OCI-M2 (cell line): ENCODE measurements around the gene YIPF7.

Experiments used
- DNase-seq: peaks from one replicate; lab custom pipeline; 2025; ENCODE audit not compliant: unreplicated experiment; lab: John Stamatoyannopoulos, UW

Gene YIPF7

DNA sequence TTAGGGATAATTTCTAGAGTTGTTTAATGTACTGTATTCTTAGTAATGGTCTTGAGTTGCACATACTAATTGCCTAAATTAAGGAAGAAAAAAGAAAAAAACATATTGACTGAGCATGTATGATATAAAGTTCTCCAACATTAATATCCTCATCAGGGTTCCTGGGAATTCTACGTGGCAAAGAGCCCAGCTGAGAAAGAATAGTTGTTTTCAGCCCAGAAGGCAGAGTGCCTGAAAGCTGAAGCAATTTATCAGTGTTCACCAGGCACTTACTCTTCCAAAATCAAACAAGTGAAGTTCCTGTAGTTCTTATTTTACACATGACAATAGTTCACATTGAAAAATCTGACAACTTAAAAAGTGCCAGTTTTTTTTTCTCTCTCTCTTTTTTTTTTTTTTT lies 27.7 kb downstream of the YIPF7 start:
- no peak for DNase-seq

DNA sequence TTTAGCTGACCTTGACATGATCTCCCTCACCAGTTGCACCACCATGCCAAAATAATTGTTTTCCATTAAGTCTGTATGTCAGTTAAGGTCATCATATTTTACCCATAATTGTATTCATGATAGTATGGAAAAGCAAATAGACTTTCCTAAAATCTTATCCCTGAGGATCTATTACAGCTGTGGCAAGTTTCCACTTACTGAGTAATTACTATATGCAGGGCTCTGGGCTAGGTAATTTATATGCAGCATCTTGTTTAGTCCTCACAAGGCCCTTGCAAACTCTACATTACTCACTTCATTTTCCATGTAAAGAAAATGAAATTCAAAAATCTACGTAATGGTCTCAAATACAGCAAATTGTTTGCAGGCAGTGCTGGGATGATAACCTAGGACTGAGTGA lies 34.8 kb downstream of the YIPF7 start:
- no peak for DNase-seq

DNA sequence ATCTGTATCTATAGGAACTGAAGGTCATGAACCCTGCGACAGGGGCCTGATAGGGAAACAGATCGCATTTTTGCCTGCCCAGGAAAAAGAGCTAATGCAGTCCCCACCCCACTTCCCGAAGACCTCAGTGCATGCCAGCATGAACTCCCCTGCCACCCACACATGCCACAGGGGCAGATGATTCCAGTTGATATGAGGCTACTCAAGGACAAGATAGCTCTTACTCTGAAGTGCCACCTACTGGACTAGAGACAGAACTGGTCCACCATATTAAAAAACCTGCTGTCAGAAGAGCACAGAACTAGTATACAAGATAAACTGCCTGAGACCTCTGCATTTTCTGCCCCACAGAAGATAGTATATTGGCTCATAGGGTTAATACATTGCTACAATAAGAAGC lies 68.0 kb downstream of the YIPF7 start:
- no peak for DNase-seq

DNA sequence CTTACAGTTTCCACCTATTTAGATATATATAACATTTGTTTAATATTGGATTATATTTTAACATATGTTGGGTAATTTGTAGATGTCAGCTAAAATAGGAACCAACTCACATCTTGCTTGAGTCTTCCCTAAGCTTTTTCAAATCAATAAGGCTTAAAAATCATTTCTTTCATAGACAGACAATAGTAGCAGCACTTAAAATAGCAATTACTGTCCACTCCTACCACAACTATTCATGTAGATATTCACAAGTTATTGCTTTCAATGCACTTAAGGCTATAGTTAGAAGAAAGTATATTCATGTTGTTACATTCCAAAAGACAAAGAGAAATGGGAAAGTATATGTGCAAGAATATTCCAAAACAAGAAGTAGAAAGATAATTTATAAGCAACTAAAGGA lies 71.2 kb downstream of the YIPF7 start:
- DNase-seq: no peak

DNA sequence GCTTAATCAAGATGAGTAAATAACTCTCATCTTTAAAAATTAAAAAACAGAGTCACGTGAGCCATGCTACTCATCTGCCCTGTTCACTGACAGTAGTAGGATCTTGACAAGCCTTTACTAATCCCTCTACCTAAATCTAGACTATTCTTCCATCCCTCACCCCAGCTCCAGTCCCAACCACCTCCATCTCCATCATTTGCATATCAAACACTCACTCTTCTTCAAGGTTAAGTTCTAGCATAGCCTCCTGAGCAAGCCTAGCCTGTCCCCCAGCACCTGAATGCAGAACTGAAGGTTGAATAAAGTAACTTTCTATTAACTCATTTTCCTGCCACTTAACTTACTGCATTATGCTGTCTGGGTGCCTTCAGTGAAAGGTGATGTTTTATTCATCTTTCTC lies 72.5 kb downstream of the YIPF7 start:
- no peak for DNase-seq
